NCI-H748 (cell line): Measurements from ENCODE around the gene TMEM135.
"Not testable (repeated sequence)": the region's sequence is repeated elsewhere in the genome, so short reads cannot be mapped to it uniquely, and the experiment has no call there.

Source experiments
- DNase-seq: peaks from one replicate; lab custom pipeline; 2025; ENCODE audit not compliant: unreplicated experiment; lab: John Stamatoyannopoulos, UW

TMEM135 gene

DNA sequence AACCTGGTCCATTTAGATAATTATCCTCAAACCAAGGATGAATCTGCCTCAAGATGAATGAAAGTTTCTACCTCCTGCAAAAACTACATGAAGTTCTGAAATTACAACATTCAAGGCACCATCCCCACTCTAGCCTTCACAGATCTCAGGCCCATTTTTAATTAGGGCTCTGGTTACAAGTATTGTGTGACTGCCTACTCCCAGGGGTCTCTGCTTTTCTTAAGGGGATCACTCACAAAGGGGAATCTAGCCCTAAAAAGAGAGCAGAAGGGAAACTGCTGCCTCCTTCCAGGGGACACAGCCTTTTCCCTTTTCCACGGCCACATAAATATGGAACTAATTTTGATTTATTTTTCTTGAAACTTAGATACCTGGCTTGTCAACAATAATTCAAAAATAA is 17.4 kb upstream of the TMEM135 start:
- no peak for DNase-seq

DNA sequence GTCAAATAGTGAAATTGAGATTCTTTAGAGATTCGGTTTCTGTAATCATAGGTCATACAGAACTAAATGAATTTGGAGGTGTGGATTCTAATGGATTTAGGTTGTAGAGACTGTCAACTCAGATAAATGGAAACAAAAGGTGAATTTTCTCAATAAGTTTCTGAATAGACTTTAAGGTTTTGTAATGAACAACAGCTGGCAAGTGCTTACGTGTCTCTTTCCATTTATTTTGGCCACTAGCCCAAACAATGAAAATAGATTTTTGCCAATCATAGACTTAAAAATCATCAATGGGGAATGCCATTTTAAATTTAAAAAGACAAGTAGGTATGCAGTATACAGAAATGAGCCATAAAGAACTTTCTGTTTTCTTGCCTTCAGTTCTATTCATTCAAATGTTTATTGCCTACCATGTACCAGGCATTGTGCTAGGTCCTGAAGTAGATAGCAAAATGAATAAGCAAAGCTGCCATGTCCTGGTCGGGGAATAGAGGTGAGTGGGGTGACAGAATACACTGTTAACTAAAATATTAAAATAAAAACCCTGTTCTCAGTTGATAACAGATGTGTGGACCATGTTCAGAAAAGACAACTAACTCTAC is 16.9 kb upstream of the TMEM135 start:
- no peak for DNase-seq

DNA sequence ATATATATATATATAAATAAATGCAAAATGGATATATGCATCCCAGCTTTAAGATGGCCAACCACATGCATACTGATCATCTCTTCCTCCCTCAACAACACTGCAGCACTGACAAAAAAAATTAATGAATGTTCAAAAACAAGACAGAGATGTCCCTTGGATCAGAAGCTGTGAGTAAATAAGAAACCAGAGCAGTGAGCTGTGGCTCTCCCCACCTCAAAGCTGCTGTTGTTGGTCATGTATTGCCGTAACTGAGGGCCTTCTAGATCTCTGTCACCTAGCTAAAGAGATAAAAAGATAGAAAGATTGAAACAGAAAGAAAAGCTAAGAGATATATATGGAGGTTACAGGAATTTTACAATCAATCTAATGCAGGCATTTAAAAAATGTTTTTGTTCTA is 15.5 kb upstream of the TMEM135 start:
- no peak for DNase-seq

DNA sequence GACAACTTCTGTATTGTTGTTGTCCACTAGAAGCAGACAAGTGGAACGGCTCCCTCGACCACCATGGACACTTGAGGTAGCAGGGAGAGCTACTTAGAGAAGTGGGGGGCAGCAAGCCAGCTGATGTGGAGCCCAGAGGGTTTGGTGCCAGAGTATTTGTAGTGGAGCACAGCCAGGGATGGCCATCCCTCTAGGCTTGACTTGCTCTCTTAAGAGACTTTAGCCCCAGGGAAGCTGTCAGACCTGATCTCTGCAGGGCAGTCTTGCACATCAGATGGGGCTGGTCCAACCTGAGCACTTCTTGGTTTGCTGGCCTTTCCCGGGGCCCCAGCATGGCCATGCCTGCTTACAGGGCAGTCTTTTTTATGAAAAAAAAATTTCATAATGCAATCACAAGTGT is 15.0 kb upstream of the TMEM135 start:
- no peak for DNase-seq

DNA sequence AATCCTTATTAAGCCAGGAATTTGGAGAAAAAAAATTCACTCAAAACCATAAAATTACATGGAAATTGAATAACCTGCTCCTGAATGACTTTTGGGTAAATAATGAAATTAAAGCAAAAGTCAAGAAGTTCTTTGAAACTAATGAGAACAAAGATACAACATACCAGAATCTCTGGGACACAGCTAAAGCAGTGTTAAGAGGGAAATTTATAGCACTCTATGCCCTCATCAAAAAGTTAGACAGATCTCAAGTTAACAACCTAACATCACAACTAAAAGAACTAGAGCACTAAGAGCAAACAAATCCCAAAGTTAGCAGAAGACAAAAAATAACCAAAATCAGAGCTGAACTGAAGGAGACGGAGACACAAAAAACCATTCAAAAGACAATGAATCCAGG is 11.3 kb upstream of the TMEM135 start:
- DNase-seq: not testable (repeated sequence)

DNA sequence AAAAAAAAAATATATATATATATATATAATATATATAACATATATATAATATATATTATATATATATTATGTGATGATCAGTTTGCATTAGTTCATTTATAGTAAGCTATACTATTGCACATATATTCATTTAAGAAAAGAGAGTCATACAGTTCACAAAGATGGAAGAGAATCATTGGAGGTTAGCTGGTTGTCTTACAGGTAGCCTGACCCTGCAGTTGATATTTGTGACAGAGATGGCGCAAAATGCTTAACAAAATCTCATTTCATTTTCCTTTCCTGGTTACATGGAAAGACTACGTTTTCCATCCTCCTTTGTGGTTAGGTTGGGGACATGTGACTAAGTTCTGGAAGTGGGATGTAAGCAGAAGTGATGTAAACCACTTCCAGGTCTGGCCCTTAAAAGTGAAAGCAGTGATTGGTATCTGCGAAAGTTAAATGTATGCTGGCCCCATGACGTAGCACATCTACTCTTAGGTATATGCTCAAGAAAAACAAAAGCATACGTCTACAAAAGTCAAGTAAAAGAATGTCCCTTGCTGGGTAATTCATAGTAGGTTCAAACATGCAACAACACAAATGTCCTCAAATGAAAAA is 7.2 kb upstream of the TMEM135 start:
- no peak for DNase-seq

DNA sequence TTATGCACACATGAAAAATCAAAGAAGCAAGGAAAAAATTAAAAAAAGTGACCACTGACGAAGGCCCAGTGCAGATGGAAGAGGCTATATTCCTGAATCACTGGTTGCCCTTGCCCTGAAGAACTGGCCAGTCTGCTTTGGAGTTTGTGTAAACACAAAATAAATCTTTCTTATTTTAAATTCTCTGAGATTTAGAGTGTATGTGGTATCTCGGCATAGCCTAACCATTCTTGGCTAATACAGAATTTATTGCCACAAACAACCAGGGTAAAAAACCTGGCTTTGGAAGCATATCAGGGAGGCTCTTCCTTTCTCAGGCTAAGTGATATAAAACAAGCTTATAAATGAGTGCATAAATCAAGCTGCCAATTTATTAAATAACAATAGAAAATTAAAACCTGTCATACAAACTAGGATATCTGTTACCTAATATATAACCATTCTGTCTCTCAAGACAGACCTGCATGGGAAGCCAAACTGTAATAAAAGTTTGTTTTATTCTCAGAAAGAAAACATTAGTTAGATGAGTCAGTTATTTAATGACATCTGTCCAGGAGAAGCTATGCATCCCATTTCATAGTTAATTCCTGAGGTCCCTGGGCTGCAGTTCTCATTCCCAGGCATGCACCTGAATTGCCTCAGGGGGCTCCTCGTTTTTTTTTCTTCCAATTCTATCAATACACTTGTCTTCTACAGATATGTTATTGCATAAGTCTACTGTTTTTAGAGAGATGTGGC is 6.1 kb upstream of the TMEM135 start:
- no peak for DNase-seq

DNA sequence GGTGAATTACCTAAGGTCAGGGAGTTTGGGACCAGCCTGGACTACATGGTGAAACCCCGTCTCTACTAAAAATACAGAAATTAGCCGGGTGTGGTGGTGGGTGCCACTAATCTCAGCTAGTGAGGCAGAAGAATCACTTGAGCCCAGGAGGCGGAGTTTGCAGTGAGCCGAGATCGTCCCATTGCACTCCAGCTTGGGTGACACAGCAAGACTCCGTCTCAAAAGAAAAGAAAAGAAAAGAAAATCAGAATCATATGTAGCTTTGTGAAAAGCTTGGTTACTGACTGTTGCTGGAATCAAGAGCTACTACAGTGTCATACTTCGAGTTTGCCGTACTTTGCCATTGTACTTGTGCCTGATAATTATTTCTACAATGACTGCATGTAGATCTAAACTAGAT is 4.2 kb upstream of the TMEM135 start:
- DNase-seq: no peak

DNA sequence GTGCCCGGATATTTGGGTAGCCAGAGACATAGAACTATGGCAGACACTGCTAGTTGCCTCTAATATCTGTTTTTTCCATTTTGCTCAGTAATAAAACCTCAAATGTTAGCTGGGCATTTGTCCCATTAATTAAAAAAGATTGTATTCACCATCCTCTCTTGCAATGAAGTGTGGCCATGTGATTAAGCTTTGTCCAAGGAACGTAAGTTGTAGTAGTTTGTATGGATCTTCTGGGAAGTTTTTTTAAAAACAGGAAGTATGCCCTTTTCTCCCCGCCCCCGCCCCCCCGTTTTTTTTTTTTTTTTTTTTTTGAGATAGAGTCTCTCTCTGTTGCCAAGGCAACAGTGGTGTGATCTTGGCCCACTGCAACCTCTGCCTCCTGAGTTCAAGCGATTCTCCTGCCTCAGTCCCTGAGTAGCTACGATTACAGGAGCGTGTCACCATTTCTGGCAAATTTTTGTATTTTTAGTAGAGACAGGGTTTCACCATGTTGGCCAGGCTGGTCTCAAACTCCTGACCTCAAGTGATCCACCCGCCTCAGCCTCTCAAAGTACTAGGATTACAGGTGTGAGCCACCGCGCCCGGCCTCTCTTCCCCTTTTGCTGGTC is 1.7 kb upstream of the TMEM135 start:
- no peak for DNase-seq

DNA sequence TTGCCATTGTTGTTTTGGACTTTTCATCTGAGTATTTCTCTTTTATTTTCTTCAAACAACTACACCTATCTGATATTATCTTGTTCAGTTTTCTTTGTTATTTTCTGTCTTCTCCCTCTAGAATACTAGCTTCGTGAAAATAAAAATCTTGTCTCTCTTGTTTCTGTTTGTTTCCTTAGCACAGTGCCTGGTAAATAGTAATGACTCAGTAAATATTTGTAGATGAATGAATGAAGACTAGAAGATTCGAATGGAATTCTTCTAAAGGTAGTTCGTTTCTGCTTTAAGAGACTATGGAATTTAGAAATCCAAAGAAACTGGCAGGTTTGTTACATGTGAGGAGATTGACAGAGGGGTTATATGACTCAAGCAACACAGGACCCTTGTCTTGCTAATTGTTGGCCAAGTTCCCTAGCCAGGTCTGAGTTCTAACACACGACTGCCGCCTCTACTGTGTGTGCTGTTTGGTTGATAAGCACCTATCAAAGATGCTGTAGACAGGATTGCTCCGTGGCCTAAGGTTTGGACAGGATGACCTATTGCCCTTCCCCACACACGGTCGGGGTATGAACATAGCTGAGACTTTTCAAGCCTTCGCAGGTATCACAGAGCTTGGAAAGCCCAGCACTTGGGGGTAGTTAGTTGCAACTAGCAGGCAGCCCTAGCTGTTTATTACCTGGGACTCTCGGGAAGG is 831 bp upstream of the TMEM135 start:
- no peak for DNase-seq

DNA sequence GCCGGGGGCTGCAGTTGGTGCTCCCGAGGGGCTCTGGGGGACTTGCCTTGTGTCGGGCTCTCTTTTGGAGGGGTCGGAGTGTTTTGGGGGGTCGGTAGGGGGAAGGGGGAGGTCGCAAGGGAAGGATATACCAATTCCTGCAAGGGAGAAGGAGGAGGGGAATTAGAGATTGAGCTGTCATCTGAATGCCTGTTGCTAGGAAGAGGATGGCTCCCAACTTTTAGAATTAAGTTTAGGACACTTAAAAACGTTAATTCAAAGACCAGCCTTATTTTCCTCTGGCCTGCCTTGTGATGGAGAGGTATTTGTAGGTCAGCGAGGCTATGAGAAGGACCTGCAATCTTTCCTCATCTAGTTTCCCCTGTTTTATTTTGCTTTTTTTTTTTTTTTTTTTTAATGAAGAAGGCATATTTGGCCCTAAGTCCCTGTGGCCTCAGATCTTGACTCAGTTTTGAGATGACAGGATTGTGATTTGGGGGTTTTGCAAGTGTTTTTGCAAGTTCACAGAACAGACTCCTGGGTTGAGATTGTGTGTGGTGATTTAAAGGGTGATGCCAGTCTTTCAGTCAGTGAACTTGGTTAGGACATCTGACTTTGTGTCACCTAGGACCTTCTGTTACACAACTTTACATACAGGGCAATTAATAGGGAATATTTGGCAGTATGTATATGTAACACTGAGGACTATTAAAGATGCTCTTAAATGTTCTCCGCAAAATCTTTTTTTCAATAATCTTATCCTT is 672 bp downstream of the TMEM135 start:
- DNase-seq: no peak

DNA sequence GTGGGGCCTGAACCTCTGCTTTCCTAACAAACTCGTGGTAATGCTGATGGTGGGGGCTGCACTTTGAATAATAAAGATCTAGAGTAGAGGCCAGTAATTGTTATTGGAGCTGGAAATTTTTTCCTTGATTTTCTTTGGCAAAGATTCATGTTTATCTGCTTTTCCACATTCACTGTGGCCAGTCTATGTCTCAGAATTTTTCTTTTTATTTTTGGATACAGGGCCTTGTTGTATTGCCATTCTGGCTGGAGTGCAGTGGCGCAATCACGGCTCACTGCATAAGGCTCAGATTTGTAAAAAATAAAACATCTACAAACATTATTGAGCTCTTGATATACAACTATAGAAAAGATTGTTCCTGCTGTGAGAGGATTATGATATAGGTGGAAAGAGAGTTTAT is 1.6 kb downstream of the TMEM135 start:
- DNase-seq: no peak

DNA sequence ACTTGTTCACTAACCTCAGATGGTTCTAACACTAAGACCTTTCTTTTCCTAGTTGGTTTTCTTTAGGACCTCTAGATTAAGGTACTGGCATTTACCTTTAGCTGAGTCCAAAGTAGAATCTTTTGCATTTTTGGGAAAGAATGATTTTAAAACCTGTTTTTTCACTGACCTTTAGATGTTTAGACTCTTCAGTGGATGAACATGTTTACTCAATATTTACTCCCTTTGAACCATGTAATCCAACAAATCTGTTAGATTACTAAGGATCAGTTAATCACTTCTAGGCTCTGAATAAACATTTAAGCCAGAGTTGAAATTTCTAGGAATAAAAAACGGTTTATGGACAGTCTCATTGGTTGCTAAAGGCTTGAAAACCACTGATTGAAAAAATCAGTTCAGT is 6.2 kb downstream of the TMEM135 start:
- DNase-seq: no peak

DNA sequence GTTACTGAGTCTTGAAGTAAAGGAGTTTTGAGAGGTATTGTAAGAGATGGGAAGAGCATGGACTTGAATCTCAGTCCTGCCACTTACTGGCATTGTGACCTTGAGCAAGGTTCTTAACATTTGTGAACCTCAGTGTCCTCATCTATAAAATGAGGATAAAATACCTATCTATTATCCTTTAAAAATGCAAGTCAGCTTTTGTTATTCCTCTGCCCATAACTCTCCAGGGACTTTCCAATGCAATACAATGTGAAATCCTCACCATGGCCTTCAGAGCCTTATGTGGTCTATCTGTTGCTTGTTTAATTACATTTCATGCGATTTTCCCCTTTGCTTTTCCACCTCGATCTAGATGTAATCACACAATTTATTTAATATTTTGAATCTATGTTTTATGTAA is 9.1 kb downstream of the TMEM135 start:
- no peak for DNase-seq

DNA sequence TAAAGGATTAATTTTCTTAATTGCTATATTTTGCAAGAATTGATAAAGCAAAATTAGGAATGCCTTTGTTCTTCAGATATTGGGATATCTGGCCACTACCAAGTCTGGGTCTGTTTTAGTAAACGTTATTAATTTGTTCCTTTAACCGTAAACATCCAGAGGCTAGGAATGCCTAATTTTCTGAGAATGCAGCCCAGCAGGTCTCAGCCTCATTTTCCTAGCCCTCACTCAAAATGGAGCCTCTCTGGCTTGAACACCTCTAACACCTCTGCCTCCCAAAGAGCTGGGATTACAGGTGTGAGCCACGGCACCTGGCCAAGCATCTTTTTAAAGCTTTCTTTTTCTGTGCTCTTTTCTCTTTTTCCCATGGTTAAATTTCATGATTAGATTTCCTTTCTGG is 18.4 kb downstream of the TMEM135 start:
- DNase-seq: no peak

DNA sequence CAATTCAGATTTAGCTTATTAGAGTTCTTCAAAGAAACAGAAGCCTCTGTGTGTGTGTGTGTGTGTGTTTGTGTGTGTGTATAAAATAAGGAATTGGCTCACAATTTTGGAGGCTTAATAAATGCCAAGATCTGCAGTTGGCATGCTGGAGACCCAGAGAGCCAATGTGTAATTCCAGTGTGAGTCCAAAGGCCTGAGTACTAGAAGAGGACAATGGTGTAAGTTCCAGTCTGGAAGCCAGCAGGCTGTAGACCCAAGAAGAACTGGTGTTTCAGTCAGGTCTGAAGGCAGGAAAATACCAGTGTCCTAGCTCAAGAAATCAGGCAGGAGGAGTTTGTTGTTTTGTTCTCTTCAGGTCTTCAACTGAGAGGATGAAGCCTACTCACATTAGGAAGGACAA is 20.0 kb downstream of the TMEM135 start:
- no peak for DNase-seq

DNA sequence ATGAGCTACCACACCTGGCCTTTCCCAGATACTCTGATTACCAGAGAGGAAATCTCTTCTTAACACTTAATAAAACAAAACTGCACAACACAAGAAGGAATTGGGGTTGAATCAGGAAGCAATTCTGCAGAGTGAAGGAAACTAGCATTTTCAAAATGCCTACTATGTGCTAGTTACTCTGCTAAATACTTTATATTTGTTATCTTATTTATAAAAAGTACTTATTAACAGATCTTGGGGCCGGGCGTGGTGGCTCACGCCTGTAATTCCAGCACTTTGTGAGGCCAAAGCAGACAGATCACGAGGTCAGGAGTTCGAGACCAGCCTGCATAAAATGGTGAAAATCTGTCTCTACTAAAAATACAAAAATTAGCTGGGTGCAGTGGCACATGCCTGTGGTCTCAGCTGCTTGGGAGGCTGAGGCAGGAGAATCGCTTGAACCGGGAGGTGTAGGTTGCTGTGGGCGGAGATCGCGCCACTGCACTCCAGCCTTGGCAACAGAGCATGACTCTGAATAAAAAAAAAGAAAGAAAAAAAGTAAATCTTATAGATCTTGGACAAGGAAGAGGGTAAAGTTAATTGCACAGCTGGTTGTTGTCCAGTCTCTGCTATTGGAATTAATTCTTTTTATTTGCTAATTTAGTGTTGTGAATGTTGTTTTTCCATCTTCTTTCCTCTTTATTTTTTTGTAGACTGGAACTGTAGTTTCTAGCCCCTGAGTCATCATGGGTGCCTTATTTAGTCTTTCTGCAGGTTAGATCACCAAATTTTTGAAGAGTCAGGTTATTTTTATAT is 22.1 kb downstream of the TMEM135 start:
- DNase-seq: no peak

DNA sequence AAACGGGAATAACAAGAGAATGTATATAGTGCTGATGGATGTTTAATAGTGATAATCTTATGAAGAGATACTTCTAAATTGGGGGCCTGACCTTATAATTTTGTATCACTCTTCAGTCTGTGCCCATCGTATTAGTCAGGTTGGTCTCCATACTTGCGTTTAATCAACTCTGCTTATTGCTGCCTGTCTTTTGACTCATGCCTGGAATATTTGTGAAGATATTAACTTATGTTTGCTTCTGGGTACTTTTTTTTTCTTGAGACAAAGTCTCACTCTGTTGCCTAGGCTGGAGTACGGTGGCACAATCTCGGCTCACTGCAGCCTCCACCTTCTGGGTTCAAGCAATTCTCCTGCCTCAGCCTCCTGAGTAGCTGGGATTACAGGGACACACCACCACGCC is 24.0 kb downstream of the TMEM135 start:
- no peak for DNase-seq

DNA sequence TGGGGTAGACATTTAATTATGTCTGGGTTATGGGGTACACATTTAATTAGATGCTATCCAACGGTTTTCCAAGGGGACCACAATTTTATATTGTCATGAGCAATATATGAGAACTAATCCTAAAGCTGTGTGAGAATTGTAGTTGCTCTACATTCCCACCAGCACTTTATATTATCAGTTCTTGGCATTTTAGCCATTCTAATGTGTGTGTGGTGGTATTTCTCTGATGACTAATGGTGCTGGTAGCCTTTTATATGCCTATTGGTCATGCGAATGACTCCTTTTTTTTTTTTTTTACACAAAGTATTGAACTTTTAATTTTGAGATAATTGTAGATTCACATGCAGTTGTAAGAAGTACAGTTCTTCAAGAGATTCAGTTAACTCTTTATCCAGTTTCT is 26.2 kb downstream of the TMEM135 start:
- DNase-seq: no peak

DNA sequence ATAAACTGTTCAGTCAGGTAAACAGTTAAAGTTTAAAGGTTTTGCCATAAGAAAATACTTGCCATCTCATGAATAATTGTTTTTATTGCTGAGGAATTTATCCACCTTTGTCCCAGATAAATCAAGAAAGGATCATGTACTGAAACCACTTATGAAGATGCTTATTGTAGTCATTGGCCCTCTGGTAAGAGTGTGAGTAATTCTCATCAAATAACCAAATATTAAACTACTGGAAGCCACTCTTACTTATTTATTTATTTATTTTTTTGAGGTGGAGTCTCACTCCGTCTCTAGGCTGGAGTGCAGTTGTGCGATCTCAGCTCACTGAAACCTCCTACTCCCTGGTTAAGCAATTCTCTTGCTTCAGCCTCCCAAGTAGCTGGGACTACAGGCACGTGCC is 35.1 kb downstream of the TMEM135 start:
- DNase-seq: no peak
